GM08714 (cell line): ENCODE data around the gene UPF2.
A peak's percentile ranks its signal among the peaks of the same experiment; 100 is the strongest.
"Not testable (repeated sequence)": the region's sequence is repeated elsewhere in the genome, so short reads cannot be mapped to it uniquely, and the experiment has no call there.

Experiments
- H3K4me3 ChIP-seq: fragments of 200-500 bp; sonication (Bioruptor generic); 2 replicates; pipeline ENCODE4 v1.5.1; 2014; ENCODE audit warnings: mild to moderate bottlenecking, low read length, inconsistent platforms
- ZNF274 ChIP-seq: IDR thresholded peaks from 2 replicates; pipeline ENCODE4 v1.6.1; 2012; ENCODE audit warnings: mild to moderate bottlenecking, low read depth, low read length

Gene UPF2

DNA sequence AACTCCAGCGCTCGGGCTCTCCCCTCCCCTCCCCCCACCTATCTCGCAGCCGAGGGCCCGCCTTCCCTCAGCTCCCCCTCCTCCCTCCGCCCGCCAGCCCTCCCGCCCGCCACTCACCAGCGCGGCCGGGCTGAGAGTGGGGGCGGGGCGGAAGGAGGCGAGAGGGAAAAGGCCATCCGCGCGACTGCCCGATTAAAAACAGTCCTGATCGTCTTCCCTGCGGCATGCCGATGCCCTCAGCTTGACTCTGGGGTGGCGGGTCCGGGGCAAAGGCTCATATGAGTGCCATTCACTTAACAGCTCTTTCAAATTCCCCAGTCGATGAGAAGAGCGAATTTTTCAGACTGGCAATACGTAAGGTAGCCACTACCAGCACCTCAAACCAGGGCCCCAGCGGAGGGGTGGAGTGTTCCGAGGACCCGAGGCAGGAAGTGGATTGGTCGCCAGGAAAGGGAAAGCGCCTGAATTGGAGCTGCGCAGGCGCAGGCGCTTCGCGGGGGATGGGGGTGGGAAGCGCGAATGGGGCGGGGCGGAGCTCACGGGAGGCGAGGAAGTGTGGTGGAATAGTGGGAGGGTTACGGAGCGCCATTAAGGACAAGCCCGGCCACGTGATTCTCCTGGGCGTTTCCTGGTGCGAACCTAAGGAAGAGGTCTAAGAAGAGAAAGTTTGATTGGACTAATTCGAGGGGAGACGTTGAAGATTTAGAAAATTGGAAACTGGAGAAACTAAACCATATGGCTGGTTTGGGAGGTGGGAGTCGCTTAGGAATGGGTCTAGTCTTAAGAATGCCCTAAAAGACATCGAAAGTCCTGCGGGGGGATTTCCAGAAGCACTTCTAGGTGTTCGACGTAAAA is at the start of gene UPF2:
UPF2 (minus strand) TSS at position 13 of the 855 bp plus-strand sequence. CDS start 7,386 bp downstream, outside the sequence.
- no peak for TF ChIP-seq ZNF274
- H3K4me3 ChIP-seq, result peak within 1 kb of the TSS; percentile 92

DNA sequence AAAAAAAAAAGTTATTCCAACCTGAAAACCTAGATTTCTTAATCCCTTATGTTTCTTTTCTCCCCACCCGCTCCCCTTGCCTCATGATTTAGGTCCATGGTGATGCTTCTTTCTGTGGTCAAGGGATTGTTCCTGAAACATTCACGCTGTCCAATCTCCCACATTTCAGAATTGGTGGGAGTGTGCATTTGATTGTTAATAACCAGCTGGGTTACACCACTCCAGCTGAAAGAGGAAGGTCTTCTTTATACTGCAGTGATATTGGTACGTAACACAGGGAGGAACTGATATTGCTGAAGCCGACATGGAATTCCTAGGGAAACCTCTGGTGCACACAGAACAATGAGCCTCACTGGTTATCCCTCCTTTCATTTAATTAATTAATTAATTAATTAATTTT is 48.8 kb upstream of the UPF2 start:
- no peak overlapping the region for H3K4me3 ChIP-seq
- TF ChIP-seq ZNF274, result no peak

- H3K4me3 ChIP-seq, result no peak overlapping the region
- no peak for TF ChIP-seq ZNF274
Measured at GRCh38 chr10:12088919-12089318, 46.3 kb upstream of the UPF2 start.

- no peak for TF ChIP-seq ZNF274
- H3K4me3 ChIP-seq, result no peak overlapping the region
Measured at GRCh38 chr10:12081879-12082557, 39.4 kb upstream of the UPF2 start.

DNA sequence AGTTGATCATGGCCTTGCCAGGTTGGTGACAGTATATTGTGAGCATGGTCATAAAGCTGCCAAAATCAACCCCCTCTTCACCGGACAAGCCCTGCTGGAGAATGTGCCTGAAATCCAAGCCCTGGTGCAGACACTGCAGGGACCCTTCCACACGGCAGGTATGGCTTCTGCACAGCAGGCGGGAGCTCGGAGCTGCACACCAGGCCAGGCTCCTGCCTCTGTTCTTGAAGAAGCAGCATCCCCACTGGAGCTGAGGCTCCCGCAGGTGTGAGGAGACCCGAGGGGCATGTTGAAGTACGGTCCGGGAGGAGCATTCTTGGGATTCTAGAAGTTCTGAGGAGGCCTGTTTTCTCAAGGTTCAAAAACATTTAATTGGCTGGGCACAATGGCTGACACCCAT is 38.9 kb upstream of the UPF2 start:
- TF ChIP-seq ZNF274, result no peak
- no peak overlapping the region for H3K4me3 ChIP-seq

DNA sequence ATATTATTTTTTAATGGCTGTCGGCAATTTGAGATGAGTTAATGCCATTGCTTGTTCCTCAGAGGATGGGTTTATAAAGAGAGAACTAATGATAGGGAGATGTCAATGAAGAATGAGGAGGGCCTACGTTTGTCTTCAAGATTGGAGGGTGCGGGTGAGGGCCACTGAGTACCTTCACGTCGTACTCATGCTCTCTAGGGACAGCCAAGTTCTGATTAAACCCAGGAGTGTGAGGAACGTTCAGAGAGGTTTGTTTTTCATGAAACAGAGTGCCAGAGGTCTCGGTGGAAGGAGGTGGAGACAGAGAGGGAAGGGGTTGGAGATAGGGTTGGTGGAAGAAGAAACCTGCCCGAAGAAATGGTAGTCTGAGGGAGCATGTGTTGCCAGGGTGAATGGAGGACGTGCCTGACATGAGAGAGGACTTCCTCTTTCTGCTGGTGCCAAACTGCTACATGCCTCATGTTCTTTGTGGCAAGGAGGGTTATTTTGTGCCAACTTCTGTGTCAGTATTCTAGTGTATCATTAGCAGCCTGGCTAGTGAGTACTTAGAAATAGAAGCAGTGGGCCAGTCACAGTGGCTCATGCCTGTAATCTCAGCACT is 35.1 kb upstream of the UPF2 start:
- H3K4me3 ChIP-seq, result no peak overlapping the region
- no peak for TF ChIP-seq ZNF274

- TF ChIP-seq ZNF274, result no peak
- no peak overlapping the region for H3K4me3 ChIP-seq
Measured at GRCh38 chr10:12073526-12073925, 30.9 kb upstream of the UPF2 start.

DNA sequence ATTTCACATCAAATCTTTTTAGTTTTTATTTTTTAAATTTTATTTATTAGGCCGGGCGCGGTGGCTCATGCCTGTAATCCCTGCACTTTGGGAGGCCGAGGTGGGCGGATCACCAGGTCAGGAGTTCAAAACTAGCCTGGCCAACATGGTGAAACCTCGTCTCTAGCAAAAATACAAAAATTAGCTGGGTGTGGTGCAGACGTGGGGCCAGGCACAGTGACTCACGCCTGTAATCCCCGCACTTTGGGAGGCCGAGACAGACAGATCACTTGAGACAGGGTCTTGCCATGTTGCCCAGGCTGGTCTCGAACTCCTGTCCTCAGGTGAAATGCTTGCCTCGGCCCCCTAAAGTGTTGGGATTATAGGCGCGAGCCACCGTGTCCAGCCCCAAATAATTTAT is 28.8 kb upstream of the UPF2 start:
- not testable (repeated sequence) for H3K4me3 ChIP-seq

- TF ChIP-seq ZNF274, result no peak
- peak within 1 kb of the TSS; percentile 90 for H3K4me3 ChIP-seq
Measured at GRCh38 chr10:12068449-12069269, 26.1 kb upstream of the UPF2 start, which contains the start of gene DHTKD1. TSS of gene DHTKD1 (plus strand) at chr10:12068954. CDS start at chr10:12069034, 80 bp downstream.

- no peak overlapping the region for H3K4me3 ChIP-seq
- TF ChIP-seq ZNF274, result no peak
Measured at GRCh38 chr10:12067336-12067735, 24.7 kb upstream of the UPF2 start.

- TF ChIP-seq ZNF274, result no peak
- H3K4me3 ChIP-seq, result no peak overlapping the region
Measured at GRCh38 chr10:12063483-12063818, 20.8 kb upstream of the UPF2 start.

- H3K4me3 ChIP-seq, result no peak overlapping the region
Measured at GRCh38 chr10:12062754-12063482, 20.3 kb upstream of the UPF2 start.

GRCh38 chr10:12061124-12061523 is 18.5 kb upstream of the UPF2 start:
- no peak overlapping the region for H3K4me3 ChIP-seq
- TF ChIP-seq ZNF274, result no peak

More at GRCh38 chr10:12062754-12063482, 20.3 kb upstream of the UPF2 start:
- no peak for TF ChIP-seq ZNF274

DNA sequence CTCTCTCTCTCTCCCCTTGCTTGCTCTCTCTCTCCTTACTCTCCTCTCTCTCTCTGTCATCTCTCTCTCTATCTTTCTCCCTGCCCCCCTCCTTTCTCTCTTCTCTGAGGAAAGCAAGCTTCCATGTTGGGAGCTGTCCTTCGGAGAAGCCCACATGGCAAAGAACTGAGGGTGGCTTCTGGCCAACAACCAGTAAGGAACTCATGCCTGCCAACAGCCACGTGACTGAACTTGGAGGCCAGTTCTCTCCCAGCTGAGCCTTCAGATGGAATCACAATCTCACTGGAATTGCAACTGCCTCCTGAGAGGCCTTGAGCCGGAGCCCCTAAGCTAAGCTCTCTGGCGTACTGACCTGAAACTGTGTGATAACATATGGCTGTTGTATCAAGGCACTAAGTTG is 14.1 kb upstream of the UPF2 start:
- H3K4me3 ChIP-seq, result no peak overlapping the region
- no peak for TF ChIP-seq ZNF274
